SK-N-SH (cell line): ENCODE measurements around the gene TRIM28.

Source experiments
- CTCF ChIP-seq: fragments of 200-600 bp; sonication (generic); IDR thresholded peaks from 2 replicates; pipeline ENCODE4 v1.6.1; 2017; ENCODE audit warnings: antibody characterized with exemption, mild to moderate bottlenecking, moderate library complexity
- EZH2phosphoT487 ChIP-seq: fragments of 200-600 bp; sonication (generic); IDR thresholded peaks from 2 replicates; pipeline ENCODE4 v1.6.1; 2017; ENCODE audit warnings: low read depth, mixed run types, mild to moderate bottlenecking, antibody characterized with exemption, moderate library complexity, borderline replicate concordance
- FOXM1 ChIP-seq: IDR thresholded peaks from 2 replicates; pipeline ENCODE4 v1.4.0; 2012; ENCODE audit warnings: low read depth, mild to moderate bottlenecking
- GATA2 ChIP-seq: sonication (generic); formaldehyde crosslinking; IDR thresholded peaks from 2 replicates; pipeline ENCODE4 v1.5.0; 2020; ENCODE audit warnings: mild to moderate bottlenecking, missing genetic modification reagents
- JUND ChIP-seq: IDR thresholded peaks from 2 replicates; pipeline ENCODE4 v1.4.0; 2012
- MEF2A ChIP-seq: IDR thresholded peaks from 2 replicates; pipeline ENCODE4 v1.4.0; 2012; ENCODE audit warnings: low read depth, borderline replicate concordance
- MXI1 ChIP-seq: IDR thresholded peaks from 2 replicates; pipeline ENCODE4 v1.6.1; 2012; ENCODE audit warnings: mild to moderate bottlenecking, low read depth, low read length, improper control_type of control experiment
- NRF1 ChIP-seq: IDR thresholded peaks from 2 replicates; pipeline ENCODE4 v1.6.1; 2012; ENCODE audit warnings: low read depth, mild to moderate bottlenecking, low read length
- PBX3 ChIP-seq: IDR thresholded peaks from 2 replicates; pipeline ENCODE4; 2012
- POLR2AphosphoS5 ChIP-seq: IDR thresholded peaks from 2 replicates; pipeline ENCODE4 v1.6.1; 2012; ENCODE audit warnings: low read depth, low read length
- RAD21 ChIP-seq: IDR thresholded peaks from 2 replicates; pipeline ENCODE4 v1.6.1; 2012; ENCODE audit warnings: mild to moderate bottlenecking, low read length
- RFX5 ChIP-seq: IDR thresholded peaks from 2 replicates; pipeline ENCODE4 v1.6.1; 2012; ENCODE audit warnings: mild to moderate bottlenecking, improper control_type of control experiment, low read length
- YY1 ChIP-seq: IDR thresholded peaks from 2 replicates; pipeline ENCODE4 v1.4.0; 2012; ENCODE audit warnings: low read depth, mild to moderate bottlenecking

- TF ChIP-seq CTCF (no peak), NRF1 (no peak), MXI1 (no peak), EZH2phosphoT487 (no peak), RFX5 (no peak), FOXM1 (no peak), YY1 (no peak), MEF2A (no peak), POLR2AphosphoS5 (no peak), RAD21 (no peak), JUND (no peak), PBX3 (no peak), GATA2 (no peak)
Observed at GRCh38 chr19:58511353-58512208, 32.3 kb upstream of the TRIM28 start, which contains the start of gene SLC27A5.
